Measurements from ENCODE around the gene GNAZ.

The GNAZ gene

DNA sequence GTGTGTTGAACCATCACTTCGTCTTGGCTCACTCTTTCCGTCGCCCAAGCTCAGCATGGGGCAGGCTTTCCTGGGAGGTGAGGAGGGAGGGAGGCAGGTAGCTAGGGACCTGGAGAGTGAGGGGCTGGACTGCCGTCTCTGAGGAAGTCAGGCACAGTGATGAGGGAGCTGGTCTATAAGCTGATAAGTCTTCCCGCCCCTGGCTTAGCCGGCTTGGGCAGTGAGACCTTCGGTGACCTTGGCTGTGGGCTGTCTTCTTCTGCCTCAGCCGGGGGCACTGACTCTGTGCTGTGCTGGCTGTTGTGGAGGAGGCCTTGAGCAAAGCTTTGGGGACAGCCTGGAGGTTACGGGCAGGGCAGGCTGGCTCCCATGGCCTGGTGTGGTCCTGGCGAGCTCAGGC is 18.7 kb downstream of the GNAZ start:
- H3K27me3 ChIP-seq (ENCODE audit: insufficient read depth, poor library complexity, severe bottlenecking): peaks cover 4% of the 10 kb centered on the region
- no peak overlapping the region for H3K4me3 ChIP-seq (replicated peaks; ENCODE audit: insufficient read depth, low read length)
- TF ChIP-seq, protein P1, sequence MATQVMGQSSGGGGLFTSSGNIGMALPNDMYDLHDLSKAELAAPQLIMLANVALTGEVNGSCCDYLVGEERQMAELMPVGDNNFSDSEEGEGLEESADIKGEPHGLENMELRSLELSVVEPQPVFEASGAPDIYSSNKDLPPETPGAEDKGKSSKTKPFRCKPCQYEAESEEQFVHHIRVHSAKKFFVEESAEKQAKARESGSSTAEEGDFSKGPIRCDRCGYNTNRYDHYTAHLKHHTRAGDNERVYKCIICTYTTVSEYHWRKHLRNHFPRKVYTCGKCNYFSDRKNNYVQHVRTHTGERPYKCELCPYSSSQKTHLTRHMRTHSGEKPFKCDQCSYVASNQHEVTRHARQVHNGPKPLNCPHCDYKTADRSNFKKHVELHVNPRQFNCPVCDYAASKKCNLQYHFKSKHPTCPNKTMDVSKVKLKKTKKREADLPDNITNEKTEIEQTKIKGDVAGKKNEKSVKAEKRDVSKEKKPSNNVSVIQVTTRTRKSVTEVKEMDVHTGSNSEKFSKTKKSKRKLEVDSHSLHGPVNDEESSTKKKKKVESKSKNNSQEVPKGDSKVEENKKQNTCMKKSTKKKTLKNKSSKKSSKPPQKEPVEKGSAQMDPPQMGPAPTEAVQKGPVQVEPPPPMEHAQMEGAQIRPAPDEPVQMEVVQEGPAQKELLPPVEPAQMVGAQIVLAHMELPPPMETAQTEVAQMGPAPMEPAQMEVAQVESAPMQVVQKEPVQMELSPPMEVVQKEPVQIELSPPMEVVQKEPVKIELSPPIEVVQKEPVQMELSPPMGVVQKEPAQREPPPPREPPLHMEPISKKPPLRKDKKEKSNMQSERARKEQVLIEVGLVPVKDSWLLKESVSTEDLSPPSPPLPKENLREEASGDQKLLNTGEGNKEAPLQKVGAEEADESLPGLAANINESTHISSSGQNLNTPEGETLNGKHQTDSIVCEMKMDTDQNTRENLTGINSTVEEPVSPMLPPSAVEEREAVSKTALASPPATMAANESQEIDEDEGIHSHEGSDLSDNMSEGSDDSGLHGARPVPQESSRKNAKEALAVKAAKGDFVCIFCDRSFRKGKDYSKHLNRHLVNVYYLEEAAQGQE (IDR thresholded peaks at IDR 0.05; ENCODE audit: insufficient replicate concordance, low read depth): no peak
- TF ChIP-seq, protein P2, sequence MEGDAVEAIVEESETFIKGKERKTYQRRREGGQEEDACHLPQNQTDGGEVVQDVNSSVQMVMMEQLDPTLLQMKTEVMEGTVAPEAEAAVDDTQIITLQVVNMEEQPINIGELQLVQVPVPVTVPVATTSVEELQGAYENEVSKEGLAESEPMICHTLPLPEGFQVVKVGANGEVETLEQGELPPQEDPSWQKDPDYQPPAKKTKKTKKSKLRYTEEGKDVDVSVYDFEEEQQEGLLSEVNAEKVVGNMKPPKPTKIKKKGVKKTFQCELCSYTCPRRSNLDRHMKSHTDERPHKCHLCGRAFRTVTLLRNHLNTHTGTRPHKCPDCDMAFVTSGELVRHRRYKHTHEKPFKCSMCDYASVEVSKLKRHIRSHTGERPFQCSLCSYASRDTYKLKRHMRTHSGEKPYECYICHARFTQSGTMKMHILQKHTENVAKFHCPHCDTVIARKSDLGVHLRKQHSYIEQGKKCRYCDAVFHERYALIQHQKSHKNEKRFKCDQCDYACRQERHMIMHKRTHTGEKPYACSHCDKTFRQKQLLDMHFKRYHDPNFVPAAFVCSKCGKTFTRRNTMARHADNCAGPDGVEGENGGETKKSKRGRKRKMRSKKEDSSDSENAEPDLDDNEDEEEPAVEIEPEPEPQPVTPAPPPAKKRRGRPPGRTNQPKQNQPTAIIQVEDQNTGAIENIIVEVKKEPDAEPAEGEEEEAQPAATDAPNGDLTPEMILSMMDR (IDR thresholded peaks at IDR 0.05; ENCODE audit: insufficient read depth, low read length): no peak
- no peak for TF ChIP-seq SPI1 (IDR thresholded peaks at IDR 0.05; ENCODE audit: borderline replicate concordance, low read depth)
- TF ChIP-seq POLR2AphosphoS5 (IDR thresholded peaks at IDR 0.05; ENCODE audit: low read depth): no peak
- TF ChIP-seq GABPA (IDR thresholded peaks at IDR 0.05; ENCODE audit: low read depth): no peak
- no peak overlapping the region for H3K27ac ChIP-seq (replicated peaks)
- DNase-seq (ENCODE audit: low read depth in 1 of 2, low spot score in 1 of 2): no peak

DNA sequence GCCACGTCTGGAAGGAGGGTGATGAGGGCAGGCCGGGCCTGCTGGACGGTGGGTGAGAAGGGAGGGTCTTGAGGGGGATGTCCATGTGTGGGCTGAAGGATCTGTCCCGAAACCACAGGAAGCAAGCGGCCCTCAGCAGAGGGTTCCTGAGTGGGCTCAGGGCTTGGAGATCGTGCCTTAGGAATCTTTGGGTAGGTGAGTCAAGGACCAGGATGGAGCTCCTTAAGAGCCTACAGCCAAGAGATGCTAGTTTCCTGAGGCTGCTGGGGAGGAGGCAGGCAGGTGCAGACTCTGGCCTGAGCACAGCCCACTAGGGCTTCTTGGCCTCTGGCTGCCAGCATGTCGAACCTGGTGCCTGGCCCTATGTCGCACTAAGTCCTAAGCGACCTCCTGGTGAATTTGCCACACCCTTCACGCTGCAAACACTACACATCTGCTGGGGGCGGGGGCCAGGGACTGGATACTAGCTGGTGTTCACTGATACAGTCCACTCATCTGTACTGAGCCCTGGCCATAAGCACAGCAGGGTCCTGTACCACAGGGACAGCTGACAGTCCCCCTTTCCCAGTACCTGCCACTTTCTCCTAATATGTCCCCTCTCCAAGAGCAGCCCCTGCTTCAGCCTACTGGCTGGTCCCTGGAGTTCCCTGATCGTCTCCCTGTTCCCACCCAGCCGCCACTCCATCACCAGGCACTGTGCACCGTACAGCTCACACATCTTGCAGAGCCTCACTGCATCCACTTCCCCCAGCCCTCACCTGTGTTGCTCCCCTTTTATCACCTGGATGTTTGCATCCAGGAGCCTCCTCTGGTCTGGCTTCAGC is 19.5 kb downstream of the GNAZ start:
- no peak overlapping the region for H3K27ac ChIP-seq (replicated peaks)
- no peak for DNase-seq (ENCODE audit: low read depth in 1 of 2, low spot score in 1 of 2)
- H3K27me3 ChIP-seq (ENCODE audit: insufficient read depth, poor library complexity, severe bottlenecking): no peaks in the 10 kb centered on the region
- H3K4me3 ChIP-seq (replicated peaks; ENCODE audit: insufficient read depth, low read length): no peak overlapping the region
- TF ChIP-seq POLR2AphosphoS5 (IDR thresholded peaks at IDR 0.05; ENCODE audit: low read depth) (no peak), GABPA (IDR thresholded peaks at IDR 0.05; ENCODE audit: low read depth) (no peak), SPI1 (IDR thresholded peaks at IDR 0.05; ENCODE audit: borderline replicate concordance, low read depth) (no peak)
- TF ChIP-seq, protein P2 (IDR thresholded peaks at IDR 0.05; ENCODE audit: insufficient read depth, low read length): no peak
- TF ChIP-seq, protein P1 (IDR thresholded peaks at IDR 0.05; ENCODE audit: insufficient replicate concordance, low read depth): no peak

DNA sequence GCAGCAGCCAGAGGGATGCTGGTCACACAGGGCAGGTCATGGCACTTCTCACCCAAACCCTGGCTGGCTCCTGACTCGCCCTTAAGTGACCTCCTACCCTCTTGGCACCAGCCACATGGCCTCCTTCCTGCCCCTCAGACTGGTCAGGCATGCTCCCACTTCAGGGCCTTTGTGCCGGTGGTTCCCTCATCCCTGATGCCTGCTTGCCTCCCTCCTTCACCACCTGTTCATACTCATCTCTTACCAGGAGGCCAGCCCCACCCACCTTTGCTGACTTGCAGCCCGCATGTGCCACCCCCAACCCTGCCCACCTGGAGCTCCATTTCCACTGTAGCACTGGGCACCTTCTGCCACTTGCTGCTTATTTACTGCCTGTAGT is 20.1 kb downstream of the GNAZ start:
- DNase-seq (ENCODE audit: low read depth in 1 of 2, low spot score in 1 of 2): no peak
- H3K4me3 ChIP-seq (replicated peaks; ENCODE audit: insufficient read depth, low read length): no peak overlapping the region
- H3K27ac ChIP-seq (replicated peaks): no peak overlapping the region
- TF ChIP-seq, protein P2 (IDR thresholded peaks at IDR 0.05; ENCODE audit: insufficient read depth, low read length): no peak
- TF ChIP-seq, protein P1 (IDR thresholded peaks at IDR 0.05; ENCODE audit: insufficient replicate concordance, low read depth): no peak
- TF ChIP-seq SPI1 (IDR thresholded peaks at IDR 0.05; ENCODE audit: borderline replicate concordance, low read depth) (no peak), GABPA (IDR thresholded peaks at IDR 0.05; ENCODE audit: low read depth) (no peak), POLR2AphosphoS5 (IDR thresholded peaks at IDR 0.05; ENCODE audit: low read depth) (no peak)
- H3K27me3 ChIP-seq (ENCODE audit: insufficient read depth, poor library complexity, severe bottlenecking): no peaks in the 10 kb centered on the region

Measured in HL-60 (cell line).